Activated naive CD8-positive, alpha-beta T cell treated with anti-CD3 and anti-CD28 coated beads for 36 hours (primary cell): ENCODE data around the gene SENP8. TPM values are rescaled to one million over a fixed set of nuclear protein-coding genes. Genes with fewer than 3 reads are reported as not detected.
"Not testable (repeated sequence)": the region's sequence is repeated elsewhere in the genome, so short reads cannot be mapped to it uniquely, and the experiment has no call there.

ENCODE experiments used
- DNase-seq: peaks from one replicate; pipeline ENCODE4 v3.0.0; 2021
- H3K27ac Mint-ChIP-seq: one replicate; pipeline ENCODE4 v1.8.0; 2022; ENCODE audit warnings: mild to moderate bottlenecking, moderate library complexity, mixed read lengths
- H3K27me3 Mint-ChIP-seq: one replicate; pipeline ENCODE4 v1.8.0; 2022; ENCODE audit warnings: mild to moderate bottlenecking, mixed read lengths
- H3K36me3 Mint-ChIP-seq: one replicate; pipeline ENCODE4 v1.8.0; 2021; ENCODE audit warnings: mild to moderate bottlenecking, mixed read lengths
- H3K4me1 Mint-ChIP-seq: one replicate; pipeline ENCODE4 v1.8.0; 2021; ENCODE audit warnings: mixed read lengths
- H3K4me3 Mint-ChIP-seq: one replicate; pipeline ENCODE4 v1.8.0; 2022; ENCODE audit warnings: mild to moderate bottlenecking, moderate library complexity, mixed read lengths
- H3K9me3 Mint-ChIP-seq: one replicate; pipeline ENCODE4 v1.8.0; 2022; ENCODE audit warnings: mixed read lengths
- total RNA-seq, 2 experiments: library from RNA; stranded (reverse); gene quantifications; one replicate each; pipeline ENCODE4 v1.2.3, GENCODE V29; 2021

SENP8 gene
- total RNA-seq, 2 experiments from 2014 or later: 2.0 to 2.2 TPM

DNA sequence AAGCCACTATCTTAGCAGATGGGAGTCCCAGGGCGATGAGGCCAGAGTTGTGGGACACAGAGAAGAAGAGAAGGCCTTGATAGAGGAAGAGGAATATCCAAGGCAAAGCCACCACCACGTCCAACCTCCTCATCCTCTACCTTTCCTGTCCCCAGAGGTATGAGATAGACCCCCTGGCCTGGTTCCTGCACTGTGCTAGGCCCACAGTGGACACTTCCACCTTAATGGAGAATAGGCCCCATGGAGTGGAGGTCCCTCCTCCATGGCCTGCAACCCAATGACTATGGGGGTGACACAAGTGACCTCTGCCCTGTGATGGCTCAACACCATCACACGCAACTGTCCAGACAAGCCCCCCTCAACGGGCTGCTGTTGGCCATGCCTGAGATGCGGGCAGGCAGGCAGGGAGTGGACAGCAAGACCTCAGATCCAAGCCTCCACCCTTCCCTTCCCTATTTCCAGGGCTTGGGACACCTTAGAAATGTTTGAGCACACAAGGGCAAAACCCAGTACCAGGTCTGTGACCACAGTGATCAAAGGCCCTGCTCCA, 42.6 kb downstream of the SENP8 start:
- H3K4me1 Mint-ChIP-seq: peaks cover 1% of the 10 kb centered on the region
- H3K4me3 Mint-ChIP-seq: no peak overlapping the region
- no peaks in the 10 kb centered on the region for H3K36me3 Mint-ChIP-seq

DNA sequence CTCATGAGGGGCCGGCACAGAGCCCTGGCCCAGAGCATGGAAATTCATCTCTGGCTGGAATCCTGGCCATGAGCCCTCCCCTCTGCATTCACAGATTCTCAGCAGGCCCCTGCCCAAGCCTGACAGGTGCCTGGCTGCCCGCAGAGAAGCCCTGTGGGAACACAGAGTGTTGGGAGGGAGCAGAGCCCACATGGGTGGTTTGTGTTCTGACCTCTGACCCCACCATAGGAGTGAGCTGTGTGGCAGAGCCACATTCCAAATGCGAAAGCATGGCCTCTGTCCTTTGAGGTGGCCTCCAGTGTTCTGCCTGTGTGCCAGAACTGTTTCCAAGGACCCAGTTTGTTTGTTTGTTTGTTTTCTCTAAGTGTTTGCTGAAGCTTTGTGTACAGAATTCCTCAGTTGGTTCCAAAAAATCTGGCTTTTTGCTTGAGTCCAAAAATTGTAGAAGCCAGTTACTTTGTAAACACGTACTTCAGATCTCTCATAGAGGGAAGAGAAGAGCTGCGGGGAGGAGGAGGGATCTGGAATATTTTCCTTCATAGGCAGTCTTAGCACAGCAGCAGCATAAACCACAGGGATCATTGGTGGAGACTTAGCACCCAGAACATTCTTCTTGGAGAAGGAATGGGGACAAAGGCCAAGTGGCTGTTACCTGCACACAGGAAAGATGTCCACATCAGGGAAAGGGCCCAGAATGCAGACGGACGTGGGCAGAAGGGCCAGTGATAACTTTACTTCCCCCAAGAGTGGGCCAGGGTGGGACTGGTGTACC, 43.3 kb downstream of the SENP8 start:
- DNase-seq: no peak

More for the DNA sequence above, 42.6 kb downstream of the SENP8 start:
- no peak for DNase-seq
- no peaks in the 10 kb centered on the region for H3K27me3 Mint-ChIP-seq
- H3K27ac Mint-ChIP-seq: no peak overlapping the region
- no peaks in the 10 kb centered on the region for H3K9me3 Mint-ChIP-seq

DNA sequence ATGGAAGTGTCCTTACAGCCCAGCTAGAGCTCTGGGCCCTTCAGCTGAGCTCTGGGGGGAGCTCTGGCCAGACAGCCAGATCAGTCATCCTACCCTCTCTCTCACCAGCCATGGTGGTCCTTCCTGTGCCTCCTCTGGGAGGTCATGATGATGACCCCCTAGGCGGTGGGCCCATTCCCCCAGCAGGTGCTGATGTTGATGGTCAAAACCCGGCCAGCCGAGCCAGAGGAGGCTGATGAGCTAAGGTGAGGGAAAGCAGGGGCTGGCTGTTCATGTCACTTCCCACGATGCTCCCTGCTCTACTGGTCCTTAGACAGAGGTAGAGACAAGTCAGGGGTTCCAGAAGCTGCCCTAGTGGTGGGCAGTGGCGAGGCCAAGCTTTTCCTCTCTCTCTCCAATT, 44.4 kb downstream of the SENP8 start:
- Mint-ChIP-seq H3K27me3 (no peaks in the 10 kb centered on the region), H3K36me3 (no peaks in the 10 kb centered on the region), H3K9me3 (no peaks in the 10 kb centered on the region), H3K27ac (no peak overlapping the region), H3K4me1 (no peaks in the 10 kb centered on the region), H3K4me3 (no peak overlapping the region)
- no peak for DNase-seq

More for the DNA sequence above, 43.3 kb downstream of the SENP8 start:
- H3K9me3 Mint-ChIP-seq: no peaks in the 10 kb centered on the region
- H3K27me3 Mint-ChIP-seq: no peaks in the 10 kb centered on the region
- H3K27ac Mint-ChIP-seq: no peak overlapping the region
- no peaks in the 10 kb centered on the region for H3K36me3 Mint-ChIP-seq
- H3K4me1 Mint-ChIP-seq: no peaks in the 10 kb centered on the region
- H3K4me3 Mint-ChIP-seq: no peak overlapping the region

DNA sequence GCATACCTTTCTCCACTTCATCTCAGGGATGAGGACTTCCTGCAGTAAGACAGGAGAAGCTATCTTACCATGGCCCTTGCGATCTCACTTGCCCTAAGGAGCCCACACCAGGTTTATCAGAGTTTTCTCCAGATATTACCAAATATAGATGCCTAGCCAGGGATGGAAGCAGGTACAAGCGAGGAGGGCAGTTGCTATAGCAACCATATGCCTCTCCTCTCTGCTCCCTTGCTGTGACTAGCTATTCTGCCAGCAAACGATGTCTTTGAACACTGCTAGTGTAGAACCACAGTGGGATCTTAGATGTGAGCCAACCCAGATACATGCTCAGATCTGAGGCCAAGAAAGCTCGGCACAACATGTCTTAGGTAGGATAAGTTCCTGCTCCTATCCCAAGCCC, 45.5 kb downstream of the SENP8 start:
- Mint-ChIP-seq H3K4me3 (no peak overlapping the region), H3K9me3 (no peaks in the 10 kb centered on the region), H3K36me3 (no peaks in the 10 kb centered on the region), H3K27me3 (no peaks in the 10 kb centered on the region), H3K4me1 (peaks cover 5% of the 10 kb centered on the region), H3K27ac (no peak overlapping the region)
- DNase-seq: no peak

DNA sequence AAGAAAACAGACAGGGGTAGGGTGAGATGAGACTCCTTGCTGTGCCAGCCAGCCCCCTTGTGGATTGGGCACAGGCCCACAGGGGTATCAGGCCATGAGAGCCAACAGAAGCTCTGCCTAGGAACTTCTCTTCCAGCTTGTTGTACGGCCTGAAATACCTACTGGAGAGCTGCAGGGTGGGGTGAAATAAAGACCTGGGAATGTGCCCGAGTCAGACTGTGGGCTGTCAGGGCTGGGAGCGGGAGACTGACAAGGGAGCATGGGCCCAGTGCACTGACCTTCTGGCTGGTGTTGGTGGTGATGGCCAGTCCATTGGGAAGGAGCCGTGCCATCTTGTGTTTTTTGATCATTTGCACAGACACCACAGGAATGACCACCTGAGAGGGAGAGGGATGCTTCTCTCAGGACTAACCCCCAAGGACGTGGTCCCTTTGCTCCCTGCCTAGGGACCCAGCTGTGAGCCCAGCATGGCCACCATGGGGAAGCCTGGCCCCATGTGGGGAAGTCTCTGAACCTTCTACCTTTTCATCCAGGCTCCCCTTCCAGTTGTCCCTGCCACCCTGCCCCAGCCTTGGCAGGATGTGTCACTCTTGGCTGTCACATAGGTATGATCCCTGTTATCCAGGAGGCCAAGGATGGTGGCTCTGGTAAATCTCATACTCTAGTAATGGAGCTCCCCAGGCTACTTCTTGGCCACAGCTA, 48.7 kb downstream of the SENP8 start:
- DNase-seq: no peak
- H3K36me3 Mint-ChIP-seq: no peaks in the 10 kb centered on the region
- H3K27me3 Mint-ChIP-seq: no peaks in the 10 kb centered on the region
- H3K4me1 Mint-ChIP-seq: peaks cover 7% of the 10 kb centered on the region
- H3K27ac Mint-ChIP-seq: no peak overlapping the region
- H3K9me3 Mint-ChIP-seq: no peaks in the 10 kb centered on the region
- no peak overlapping the region for H3K4me3 Mint-ChIP-seq

DNA sequence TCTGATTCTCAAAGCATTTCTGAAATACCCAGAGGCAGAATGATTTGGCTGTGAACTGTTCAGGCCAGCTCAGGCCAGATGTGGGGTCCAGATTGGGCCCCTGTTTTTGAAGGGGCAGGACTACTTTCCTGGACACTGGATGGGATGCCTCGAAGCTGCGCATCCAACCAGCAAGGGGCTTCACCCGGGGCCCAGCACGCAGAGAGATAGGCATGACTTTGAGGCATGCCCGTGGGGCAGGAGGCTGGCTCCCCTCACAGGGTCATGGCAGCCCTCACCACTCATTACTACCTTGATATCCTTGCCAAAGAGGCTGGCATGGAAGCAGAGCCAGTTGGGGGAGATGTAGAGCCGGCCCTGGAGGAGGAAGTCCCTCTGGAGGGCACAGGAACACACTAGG, 49.2 kb downstream of the SENP8 start:
- no peaks in the 10 kb centered on the region for H3K36me3 Mint-ChIP-seq
- H3K27me3 Mint-ChIP-seq: no peaks in the 10 kb centered on the region
- no peaks in the 10 kb centered on the region for H3K9me3 Mint-ChIP-seq
- H3K4me3 Mint-ChIP-seq: no peak overlapping the region
- no peak overlapping the region for H3K27ac Mint-ChIP-seq
- no peak for DNase-seq
- H3K4me1 Mint-ChIP-seq: peaks cover 7% of the 10 kb centered on the region

DNA sequence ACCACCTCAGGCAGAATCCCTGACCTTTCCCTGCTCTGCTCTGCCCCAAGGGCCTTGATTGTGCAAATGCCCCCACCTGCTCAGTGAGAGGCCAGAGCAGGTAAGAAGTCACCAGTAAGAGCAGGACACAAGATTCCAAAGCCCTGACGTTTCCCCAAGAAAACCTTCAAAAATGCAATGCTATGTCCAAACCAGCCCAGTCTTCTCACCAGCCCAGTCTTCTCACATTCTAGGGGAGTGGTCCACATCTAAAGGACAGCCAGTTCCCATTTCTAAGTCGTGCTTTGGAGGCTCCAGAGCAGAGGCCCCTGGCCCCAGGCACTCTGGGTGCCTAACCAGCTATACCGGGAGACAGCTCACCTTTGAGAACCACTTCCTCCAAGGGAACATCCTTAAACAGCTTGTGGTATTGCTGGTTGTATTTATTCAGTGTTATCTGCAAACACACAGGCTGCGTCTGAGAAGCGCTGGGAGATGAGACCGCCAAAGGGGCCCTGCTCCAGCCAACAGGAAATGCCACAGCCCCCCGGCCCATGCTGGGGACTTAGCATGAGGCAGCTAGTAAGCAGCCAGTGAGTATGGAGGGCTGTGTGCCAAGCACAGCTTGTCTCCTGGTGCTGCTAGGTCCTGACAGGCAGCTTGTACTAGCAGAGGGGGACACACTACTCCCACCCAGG, 50.1 kb downstream of the SENP8 start:
- no peaks in the 10 kb centered on the region for H3K9me3 Mint-ChIP-seq
- H3K36me3 Mint-ChIP-seq: no peaks in the 10 kb centered on the region
- no peak for DNase-seq
- peaks cover 7% of the 10 kb centered on the region for H3K4me1 Mint-ChIP-seq
- H3K4me3 Mint-ChIP-seq: no peak overlapping the region
- H3K27me3 Mint-ChIP-seq: no peaks in the 10 kb centered on the region
- H3K27ac Mint-ChIP-seq: no peak overlapping the region

DNA sequence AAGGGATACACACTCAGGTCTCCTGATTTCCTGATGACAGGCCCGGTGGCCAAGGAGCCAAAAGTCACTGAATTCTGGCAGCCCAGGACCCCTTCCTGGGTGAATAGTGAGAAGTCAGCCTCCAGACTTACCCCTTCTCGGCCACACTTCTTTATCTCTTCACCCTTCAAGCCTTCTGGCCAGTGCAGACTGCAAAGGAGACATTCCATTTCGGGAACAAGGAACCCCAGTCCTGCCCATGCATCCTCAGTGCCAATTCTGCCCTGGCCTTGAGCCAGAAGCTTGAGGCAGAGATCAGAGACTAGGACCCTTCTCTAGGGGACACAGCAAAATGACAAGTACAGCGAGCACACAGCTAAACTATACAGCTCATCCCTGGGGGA, 50.6 kb downstream of the SENP8 start:
- DNase-seq: no peak
- Mint-ChIP-seq H3K4me3 (no peak overlapping the region), H3K36me3 (no peaks in the 10 kb centered on the region), H3K4me1 (peaks cover 7% of the 10 kb centered on the region), H3K27ac (no peak overlapping the region), H3K9me3 (no peaks in the 10 kb centered on the region), H3K27me3 (no peaks in the 10 kb centered on the region)

DNA sequence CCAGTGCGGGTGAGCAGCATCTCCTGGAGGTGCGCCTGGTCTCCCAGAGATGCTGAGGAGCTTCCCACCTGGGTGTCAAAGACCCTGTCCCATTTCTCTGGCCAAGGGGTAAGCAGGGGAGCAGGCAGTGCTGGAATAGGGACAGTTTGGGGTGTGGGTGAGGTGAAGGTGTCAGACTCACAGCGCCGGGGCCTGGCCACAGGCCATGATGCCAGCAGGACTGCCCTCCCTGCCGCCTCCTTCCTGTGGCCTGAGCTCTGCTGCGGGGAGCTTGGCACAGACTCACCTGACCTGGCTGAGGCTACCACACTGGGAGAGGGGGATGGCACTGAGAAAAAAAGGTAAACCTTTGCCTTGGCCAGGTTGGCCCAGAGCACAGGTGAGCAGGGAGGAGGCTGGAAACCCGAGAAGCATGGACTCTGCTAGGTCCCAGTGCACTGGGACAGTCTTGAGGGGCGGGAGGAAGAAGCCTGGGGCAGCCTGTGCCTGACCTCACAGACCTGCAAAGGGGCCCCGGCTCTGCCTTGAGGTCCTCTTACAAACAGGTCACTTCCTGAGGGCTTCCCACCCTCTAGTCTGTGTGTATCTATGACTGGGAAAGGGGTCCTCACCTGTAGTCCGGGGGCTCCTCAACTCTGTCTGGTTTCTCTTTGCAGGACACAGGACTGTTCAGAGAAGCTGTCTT, 51.2 kb downstream of the SENP8 start:
- no peak overlapping the region for H3K4me3 Mint-ChIP-seq

DNA sequence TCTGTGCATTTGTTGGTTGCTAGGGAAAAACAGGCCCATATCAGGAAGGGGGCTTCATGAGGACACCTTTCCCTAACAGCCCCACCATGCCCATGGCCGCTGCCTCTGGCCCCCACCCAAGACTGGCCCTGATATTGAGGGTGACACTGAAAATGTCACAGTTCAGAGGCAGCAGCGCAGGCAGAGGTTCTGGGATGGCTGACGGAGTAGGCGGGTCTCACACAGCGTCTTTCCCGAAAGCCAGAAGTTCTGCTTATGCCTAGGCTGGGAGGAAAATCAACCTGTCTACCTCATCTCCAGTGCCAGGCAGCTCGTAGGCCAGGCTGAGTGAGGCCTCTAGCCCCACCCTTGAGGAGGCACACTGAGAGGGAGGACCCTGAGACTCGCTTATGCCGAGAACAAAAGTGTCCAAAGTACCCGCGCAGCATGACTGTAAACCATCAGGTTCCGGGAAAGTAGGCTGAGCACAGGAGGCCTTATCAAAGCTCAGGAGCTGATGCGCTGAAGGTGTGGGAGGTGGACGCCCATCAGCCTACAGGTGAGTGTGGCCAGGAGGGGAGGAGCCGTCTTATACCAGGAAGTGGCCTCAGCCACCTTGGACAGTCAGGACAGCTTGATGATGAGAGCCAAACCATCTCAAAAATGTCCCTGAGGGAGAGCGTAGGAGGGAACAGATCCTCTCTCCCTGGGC, 51.9 kb downstream of the SENP8 start:
- Mint-ChIP-seq H3K27me3 (peaks cover 4% of the 10 kb centered on the region), H3K9me3 (no peaks in the 10 kb centered on the region), H3K27ac (no peak overlapping the region), H3K36me3 (no peaks in the 10 kb centered on the region), H3K4me1 (peaks cover 10% of the 10 kb centered on the region), H3K4me3 (no peak overlapping the region)
- no peak for DNase-seq

More for the DNA sequence above, 51.2 kb downstream of the SENP8 start:
- DNase-seq: no peak
- peaks cover 7% of the 10 kb centered on the region for H3K4me1 Mint-ChIP-seq
- no peaks in the 10 kb centered on the region for H3K9me3 Mint-ChIP-seq
- no peaks in the 10 kb centered on the region for H3K36me3 Mint-ChIP-seq
- no peaks in the 10 kb centered on the region for H3K27me3 Mint-ChIP-seq
- H3K27ac Mint-ChIP-seq: no peak overlapping the region

DNA sequence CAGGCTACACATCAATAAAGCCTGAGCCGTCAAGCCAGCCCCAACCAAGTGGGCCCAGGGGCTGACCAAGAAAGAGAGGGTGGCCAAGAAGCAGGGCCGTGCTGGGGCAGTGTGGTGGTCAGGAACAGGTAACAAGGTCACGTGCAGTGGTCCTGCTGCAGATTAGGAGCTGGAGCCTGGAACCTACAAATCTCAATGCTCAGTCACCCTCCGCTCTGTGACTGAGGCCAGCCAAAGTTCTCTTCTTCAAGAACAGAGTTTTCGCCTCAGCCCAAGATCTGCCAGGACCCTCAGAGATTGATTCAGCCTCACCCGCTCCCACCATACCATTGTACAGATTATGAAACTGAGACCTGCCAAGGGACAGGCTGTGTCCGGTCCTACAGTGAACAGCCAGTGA, 52.5 kb downstream of the SENP8 start:
- H3K9me3 Mint-ChIP-seq: no peaks in the 10 kb centered on the region
- no peaks in the 10 kb centered on the region for H3K36me3 Mint-ChIP-seq
- H3K27me3 Mint-ChIP-seq: peaks cover 7% of the 10 kb centered on the region
- no peak for DNase-seq
- H3K27ac Mint-ChIP-seq: no peak overlapping the region
- peaks cover 13% of the 10 kb centered on the region for H3K4me1 Mint-ChIP-seq
- no peak overlapping the region for H3K4me3 Mint-ChIP-seq

DNA sequence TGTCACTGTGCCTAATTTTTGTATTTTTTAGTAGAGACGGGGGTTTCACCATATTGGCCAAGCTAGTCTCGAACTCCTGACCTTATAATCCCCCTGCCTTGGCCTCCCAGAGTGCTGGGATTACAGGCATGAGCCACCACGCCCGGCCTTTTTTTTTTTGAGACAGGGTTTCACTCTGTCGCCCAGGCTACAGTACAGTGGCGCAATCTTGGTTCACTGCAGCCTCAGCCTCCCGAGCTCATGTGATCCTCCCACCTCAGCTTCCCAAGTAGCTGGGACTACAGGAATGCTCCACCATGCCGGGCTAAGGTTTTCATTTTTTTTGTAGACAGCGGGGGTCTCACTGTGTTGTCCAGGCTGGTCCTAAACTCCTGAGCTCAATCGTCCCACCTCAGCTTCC, 53.8 kb downstream of the SENP8 start:
- H3K9me3 Mint-ChIP-seq, DNase-seq, H3K27me3 Mint-ChIP-seq, H3K4me3 Mint-ChIP-seq, H3K36me3 Mint-ChIP-seq, H3K27ac Mint-ChIP-seq: not testable (repeated sequence)
- H3K4me1 Mint-ChIP-seq: peaks cover 13% of the 10 kb centered on the region

DNA sequence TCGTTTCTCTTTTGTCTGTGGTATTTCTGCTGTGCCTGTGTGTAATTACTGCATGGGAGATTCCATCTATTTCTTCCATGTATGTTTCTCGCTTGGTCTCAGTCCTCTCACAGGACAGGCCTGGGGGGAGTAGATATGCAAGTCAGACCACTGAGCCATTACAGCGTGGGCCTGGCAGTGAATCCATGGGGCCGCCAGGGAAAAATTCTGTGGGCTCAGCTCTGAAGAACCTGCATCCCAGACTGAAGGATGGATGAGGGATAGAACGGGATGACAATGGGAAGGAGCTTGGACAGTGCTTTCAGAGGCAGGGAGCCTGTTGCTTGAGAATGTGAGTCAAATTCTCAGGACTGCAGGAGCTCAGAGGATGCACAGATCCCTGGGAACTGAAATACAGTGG, 54.6 kb downstream of the SENP8 start:
- Mint-ChIP-seq H3K9me3 (no peaks in the 10 kb centered on the region), H3K27me3 (peaks cover 7% of the 10 kb centered on the region), H3K27ac (no peak overlapping the region), H3K4me1 (peaks cover 13% of the 10 kb centered on the region), H3K36me3 (no peaks in the 10 kb centered on the region), H3K4me3 (no peak overlapping the region)
- DNase-seq: no peak

DNA sequence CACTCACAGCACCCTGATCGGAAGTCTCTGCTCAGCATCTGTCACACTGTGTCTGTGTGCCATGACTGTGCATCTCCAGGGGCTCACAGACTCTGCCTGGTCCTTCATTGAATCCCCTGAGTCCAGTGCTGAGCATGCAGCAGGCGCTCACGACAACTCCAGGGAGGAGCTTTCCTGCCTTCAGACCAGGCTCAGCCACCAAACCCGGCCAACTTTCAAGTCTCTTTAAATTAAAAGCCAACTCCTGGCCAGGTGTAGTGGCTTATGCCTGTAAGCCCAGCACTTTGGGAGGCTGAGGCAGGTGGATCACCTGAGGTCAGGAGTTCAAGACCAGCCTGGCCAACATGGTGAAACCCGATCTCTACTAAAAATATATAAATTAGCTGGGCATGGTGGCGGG, 55.2 kb downstream of the SENP8 start:
- no peak for DNase-seq
- Mint-ChIP-seq H3K36me3 (no peaks in the 10 kb centered on the region), H3K27me3 (peaks cover 7% of the 10 kb centered on the region), H3K27ac (no peak overlapping the region), H3K4me1 (peaks cover 8% of the 10 kb centered on the region), H3K4me3 (no peak overlapping the region), H3K9me3 (no peaks in the 10 kb centered on the region)
